Measurements from ENCODE around the gene RFTN1. TPM values are rescaled to one million over a fixed set of nuclear protein-coding genes. Genes with fewer than 3 reads are reported as not detected.
A peak's percentile ranks its signal among the peaks of the same experiment; 100 is the strongest.

Gene RFTN1
- total RNA-seq, 2 experiments from 2014 or later = 59.9 to 63.4 TPM

GRCh38 chr3:16484216-16484615 lies 29.3 kb downstream of the RFTN1 start:
- H3K4me3 Mint-ChIP-seq = no peak overlapping the region
- peaks cover 61% of the 10 kb centered on the region for H3K36me3 Mint-ChIP-seq (ENCODE audit: low read depth)
- no peaks in the 10 kb centered on the region for H3K27me3 Mint-ChIP-seq (ENCODE audit: low read depth)
- ATAC-seq (no peak), DNase-seq (no peak)
- ChIA-PET CTCF (interaction anchor here (1.8 to 4.4 kb wide), 2 partner anchors 28 to 194 kb away, joined by 4 to 18 read pairs; no protein-coding TSS in a partner anchor), POLR2A (interaction anchor here (1.3 to 2.8 kb wide), 2 partner anchors 22 to 32 kb away, joined by 3 to 12 read pairs; no protein-coding TSS in a partner anchor)
- no peak overlapping the region for H3K27ac Mint-ChIP-seq
- H3K4me1 Mint-ChIP-seq (ENCODE audit: low read depth) = peaks cover 72% of the 10 kb centered on the region
- no peaks in the 10 kb centered on the region for H3K9me3 Mint-ChIP-seq (ENCODE audit: insufficient read depth)

GRCh38 chr3:16482770-16483531 lies 30.5 kb downstream of the RFTN1 start:
- CTCF ChIA-PET = interaction anchor here (0.9 to 4.4 kb wide), 12 partner anchors 8 to 193 kb away, joined by 3 to 18 read pairs (median 5); no protein-coding TSS in a partner anchor
- peaks cover 73% of the 10 kb centered on the region for H3K4me1 Mint-ChIP-seq (ENCODE audit: low read depth)
- peak; percentile 71 for DNase-seq
- peak overlapping the region; percentile 40 for H3K4me3 Mint-ChIP-seq
- peaks cover 60% of the 10 kb centered on the region for H3K36me3 Mint-ChIP-seq (ENCODE audit: low read depth)
- no peaks in the 10 kb centered on the region for H3K27me3 Mint-ChIP-seq (ENCODE audit: low read depth)
- POLR2A ChIA-PET = interaction anchor here (0.7 to 2.8 kb wide), 14 partner anchors 11 to 192 kb away, joined by 3 to 23 read pairs (median 4); no protein-coding TSS in a partner anchor
- H3K27ac Mint-ChIP-seq = peak overlapping the region; percentile 83
- ATAC-seq = peak; percentile 89
- H3K9me3 Mint-ChIP-seq (ENCODE audit: insufficient read depth) = no peaks in the 10 kb centered on the region

GRCh38 chr3:16482194-16482769 lies 31.2 kb downstream of the RFTN1 start:
- Mint-ChIP-seq H3K4me3 (peak overlapping the region; percentile 40), H3K27ac (peak overlapping the region; percentile 83), H3K36me3 (ENCODE audit: low read depth) (peaks cover 67% of the 10 kb centered on the region)

GRCh38 chr3:16481546-16481897 lies 32.0 kb downstream of the RFTN1 start:
- Mint-ChIP-seq H3K36me3 (ENCODE audit: low read depth) (peaks cover 70% of the 10 kb centered on the region), H3K9me3 (ENCODE audit: insufficient read depth) (no peaks in the 10 kb centered on the region), H3K4me3 (peak overlapping the region; percentile 30), H3K27me3 (ENCODE audit: low read depth) (no peaks in the 10 kb centered on the region), H3K27ac (peak overlapping the region; percentile 83), H3K4me1 (ENCODE audit: low read depth) (peaks cover 81% of the 10 kb centered on the region)
- ChIA-PET POLR2A (interaction anchor here (0.7 to 2.6 kb wide), 6 partner anchors 12 to 102 kb away, joined by 3 to 23 read pairs (median 4); no protein-coding TSS in a partner anchor), CTCF (interaction anchor here (0.9 to 2.3 kb wide), 6 partner anchors 10 to 163 kb away, joined by 4 to 8 read pairs (median 6); no protein-coding TSS in a partner anchor)
- DNase-seq (no peak), ATAC-seq (no peak)

More at GRCh38 chr3:16482194-16482769, 31.2 kb downstream of the RFTN1 start:
- ChIA-PET CTCF (interaction anchor here (0.9 to 4.4 kb wide), 12 partner anchors 9 to 192 kb away, joined by 3 to 18 read pairs (median 5); no protein-coding TSS in a partner anchor), POLR2A (interaction anchor here (0.7 to 2.8 kb wide), 14 partner anchors 12 to 192 kb away, joined by 3 to 23 read pairs (median 4); no protein-coding TSS in a partner anchor)
- DNase-seq (no peak), ATAC-seq (peak; percentile 4)
- Mint-ChIP-seq H3K4me1 (ENCODE audit: low read depth) (peaks cover 78% of the 10 kb centered on the region), H3K9me3 (ENCODE audit: insufficient read depth) (no peaks in the 10 kb centered on the region), H3K27me3 (ENCODE audit: low read depth) (no peaks in the 10 kb centered on the region)

- ATAC-seq = peak; percentile 41
- H3K36me3 Mint-ChIP-seq (ENCODE audit: low read depth) = peaks cover 70% of the 10 kb centered on the region
- POLR2A ChIA-PET = interaction anchor here (1.8 to 2.6 kb wide), 2 partner anchors 13 to 31 kb away, joined by 4 to 23 read pairs; no protein-coding TSS in a partner anchor
- H3K4me1 Mint-ChIP-seq (ENCODE audit: low read depth) = peaks cover 81% of the 10 kb centered on the region
- H3K9me3 Mint-ChIP-seq (ENCODE audit: insufficient read depth) = no peaks in the 10 kb centered on the region
- DNase-seq = no peak
- peak overlapping the region; percentile 83 for H3K27ac Mint-ChIP-seq
- H3K27me3 Mint-ChIP-seq (ENCODE audit: low read depth) = no peaks in the 10 kb centered on the region
- CTCF ChIA-PET = interaction anchor here (0.9 to 2.3 kb wide), 3 partner anchors 13 to 162 kb away, joined by 4 to 8 read pairs (median 7); no protein-coding TSS in a partner anchor
- peak overlapping the region; percentile 30 for H3K4me3 Mint-ChIP-seq
Observed at GRCh38 chr3:16480861-16481545, 32.5 kb downstream of the RFTN1 start.

GRCh38 chr3:16478516-16478915 lies 35.0 kb downstream of the RFTN1 start:
- H3K36me3 Mint-ChIP-seq (ENCODE audit: low read depth) = peaks cover 75% of the 10 kb centered on the region
- H3K4me1 Mint-ChIP-seq (ENCODE audit: low read depth) = peaks cover 74% of the 10 kb centered on the region
- POLR2A ChIA-PET = interaction anchor here (1.1 kb wide), 1 partner anchor 34 kb away, joined by 4 read pairs; no protein-coding TSS in a partner anchor
- CTCF ChIA-PET = interaction anchor here (1.5 to 2.0 kb wide), 2 partner anchors 10 to 38 kb away, joined by 3 to 5 read pairs; no protein-coding TSS in a partner anchor
- DNase-seq = no peak
- no peaks in the 10 kb centered on the region for H3K9me3 Mint-ChIP-seq (ENCODE audit: insufficient read depth)
- H3K27me3 Mint-ChIP-seq (ENCODE audit: low read depth) = no peaks in the 10 kb centered on the region
- H3K27ac Mint-ChIP-seq = no peak overlapping the region
- H3K4me3 Mint-ChIP-seq = no peak overlapping the region
- no peak for ATAC-seq

- no peaks in the 10 kb centered on the region for H3K9me3 Mint-ChIP-seq (ENCODE audit: insufficient read depth)
- CTCF ChIA-PET = interaction anchor here (1.2 to 2.5 kb wide), 9 partner anchors 10 to 187 kb away, joined by 3 to 11 read pairs (median 4); no protein-coding TSS in a partner anchor
- H3K4me3 Mint-ChIP-seq = no peak overlapping the region
- peaks cover 80% of the 10 kb centered on the region for H3K36me3 Mint-ChIP-seq (ENCODE audit: low read depth)
- peak overlapping the region; percentile 65 for H3K27ac Mint-ChIP-seq
- H3K4me1 Mint-ChIP-seq (ENCODE audit: low read depth) = peaks cover 64% of the 10 kb centered on the region
- H3K27me3 Mint-ChIP-seq (ENCODE audit: low read depth) = no peaks in the 10 kb centered on the region
- DNase-seq (no peak), ATAC-seq (no peak)
- POLR2A ChIA-PET = interaction anchor here (1.1 kb wide), 1 partner anchor 35 kb away, joined by 4 read pairs; no protein-coding TSS in a partner anchor
Observed at GRCh38 chr3:16477521-16477920, 36.0 kb downstream of the RFTN1 start.

- no peaks in the 10 kb centered on the region for H3K9me3 Mint-ChIP-seq (ENCODE audit: insufficient read depth)
- H3K4me3 Mint-ChIP-seq = no peak overlapping the region
- peak overlapping the region; percentile 65 for H3K27ac Mint-ChIP-seq
- H3K36me3 Mint-ChIP-seq (ENCODE audit: low read depth) = peaks cover 84% of the 10 kb centered on the region
- H3K27me3 Mint-ChIP-seq (ENCODE audit: low read depth) = no peaks in the 10 kb centered on the region
- POLR2A ChIA-PET = interaction anchor here (1.2 to 1.6 kb wide), 3 partner anchors 9 to 35 kb away, joined by 3 to 8 read pairs (median 7); no protein-coding TSS in a partner anchor
- DNase-seq (no peak), ATAC-seq (no peak)
- CTCF ChIA-PET = interaction anchor here (1.2 to 2.5 kb wide), 8 partner anchors 10 to 187 kb away, joined by 3 to 11 read pairs (median 4); no protein-coding TSS in a partner anchor
- peaks cover 59% of the 10 kb centered on the region for H3K4me1 Mint-ChIP-seq (ENCODE audit: low read depth)
Observed at GRCh38 chr3:16477056-16477455, 36.4 kb downstream of the RFTN1 start.

- ATAC-seq (peak; percentile 56), DNase-seq (no peak)
- Mint-ChIP-seq H3K9me3 (ENCODE audit: insufficient read depth) (no peaks in the 10 kb centered on the region), H3K36me3 (ENCODE audit: low read depth) (peaks cover 88% of the 10 kb centered on the region), H3K4me1 (ENCODE audit: low read depth) (peaks cover 55% of the 10 kb centered on the region), H3K4me3 (no peak overlapping the region), H3K27me3 (ENCODE audit: low read depth) (no peaks in the 10 kb centered on the region), H3K27ac (peak overlapping the region; percentile 17)
- POLR2A ChIA-PET = interaction anchor here (1.2 to 1.6 kb wide), 3 partner anchors 9 to 35 kb away, joined by 3 to 8 read pairs (median 7); no protein-coding TSS in a partner anchor
- CTCF ChIA-PET = interaction anchor here (1.2 to 2.5 kb wide), 8 partner anchors 10 to 186 kb away, joined by 3 to 11 read pairs (median 4); no protein-coding TSS in a partner anchor
Observed at GRCh38 chr3:16476636-16477035, 36.9 kb downstream of the RFTN1 start.

- CTCF ChIA-PET = interaction anchor here (2.1 to 2.5 kb wide), 2 partner anchors 9 to 36 kb away, joined by 10 to 11 read pairs; no protein-coding TSS in a partner anchor
- ATAC-seq = no peak
- DNase-seq = no peak
- Mint-ChIP-seq H3K27ac (no peak overlapping the region), H3K4me3 (no peak overlapping the region), H3K36me3 (ENCODE audit: low read depth) (peaks cover 91% of the 10 kb centered on the region), H3K4me1 (ENCODE audit: low read depth) (peaks cover 46% of the 10 kb centered on the region), H3K27me3 (ENCODE audit: low read depth) (no peaks in the 10 kb centered on the region), H3K9me3 (ENCODE audit: insufficient read depth) (no peaks in the 10 kb centered on the region)
- POLR2A ChIA-PET = interaction anchor here (1.2 to 1.6 kb wide), 3 partner anchors 8 to 36 kb away, joined by 3 to 8 read pairs (median 7); no protein-coding TSS in a partner anchor
Observed at GRCh38 chr3:16475766-16476165, 37.7 kb downstream of the RFTN1 start.
